ENCODE data around the gene HS1BP3. TPM values are rescaled to one million over a fixed set of nuclear protein-coding genes. Genes with fewer than 3 reads are reported as not detected.

HS1BP3 gene
- total RNA-seq, 1 experiment from 2014 or later = 17.1 TPM

DNA sequence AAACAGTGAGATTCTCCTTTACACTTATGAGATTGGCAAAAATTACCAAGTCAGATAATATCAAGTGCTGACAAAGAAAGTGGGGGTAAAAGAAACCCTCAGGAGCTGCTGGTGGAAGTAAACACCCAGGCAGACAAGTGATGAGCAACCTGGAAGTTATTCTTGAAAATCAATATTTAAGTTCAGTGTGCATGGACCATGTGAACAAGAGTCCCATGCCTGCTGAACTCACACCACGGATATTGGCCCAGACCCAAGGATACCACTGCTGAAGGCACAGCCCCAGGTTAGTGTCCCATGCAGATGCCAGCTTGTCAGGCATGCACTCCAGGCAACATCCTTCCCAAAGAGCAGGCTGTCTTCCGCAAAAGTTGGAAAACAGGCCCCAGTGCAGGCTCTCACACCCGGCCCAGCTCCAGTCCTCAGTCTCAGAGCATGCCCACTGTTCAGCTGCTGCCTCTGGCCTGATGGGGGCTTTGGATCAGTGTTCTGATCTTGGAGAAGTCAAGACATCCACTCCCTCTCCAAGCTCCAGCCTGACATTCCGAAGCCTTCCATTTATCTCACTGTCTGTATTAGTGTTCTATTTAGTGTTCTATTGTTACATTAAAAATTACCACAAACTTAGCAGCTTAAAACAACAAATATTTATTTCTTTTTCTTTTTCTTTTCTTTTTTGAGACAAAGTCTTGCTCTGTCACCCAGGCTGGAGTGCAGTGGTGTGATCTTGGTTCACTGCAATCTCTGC lies 70.0 kb downstream of the HS1BP3 start:
- CTCF ChIA-PET = interaction anchor here (1.2 kb wide), 1 partner anchor 37 kb away, joined by 3 read pairs; no protein-coding TSS in a partner anchor
- intact Hi-C loops (cut with micrococcal nuclease) = no loop called here
- peak overlapping the region; percentile 59 for H3K4me2 ChIP-seq (ENCODE audit: low read length)
- TF ChIP-seq SRF (IDR thresholded peaks at IDR 0.05; ENCODE audit: low read depth) (no peak), POLR2AphosphoS5 (IDR thresholded peaks at IDR 0.05; ENCODE audit: low read depth, low read length) (no peak), CTCF (IDR thresholded peaks at IDR 0.05 in 2 of 3, conservative IDR thresholded peaks at IDR 0.05 in 1 of 3; ENCODE audit: borderline replicate concordance in 1 of 3, insufficient read depth in 1 of 3, low read depth in 2 of 3, low read length in 2 of 3) (no peak), POLR2A (IDR thresholded peaks at IDR 0.05; ENCODE audit: borderline replicate concordance, extremely low read depth, insufficient read depth, insufficient read length) (no peak), ZBTB33 (IDR thresholded peaks at IDR 0.05; ENCODE audit: extremely low read depth, insufficient replicate concordance, low read length) (no peak), TCF7L2 (IDR thresholded peaks at IDR 0.05; ENCODE audit: borderline replicate concordance, extremely low read depth, insufficient read depth, insufficient read length) (no peak), JUND (IDR thresholded peaks at IDR 0.05) (no peak), YY1 (IDR thresholded peaks at IDR 0.05; ENCODE audit: extremely low read depth, insufficient replicate concordance, low read depth, low read length) (no peak), FOSL1 (IDR thresholded peaks at IDR 0.05; ENCODE audit: low read depth) (no peak), CBX3 (IDR thresholded peaks at IDR 0.05; ENCODE audit: low read depth) (no peak), EZH2phosphoT487 (IDR thresholded peaks at IDR 0.05; ENCODE audit: borderline replicate concordance) (no peak), ATF3 (IDR thresholded peaks at IDR 0.05) (no peak), ZFX (IDR thresholded peaks at IDR 0.05) (no peak)
- no peaks in the 10 kb centered on the region for H3K27me3 ChIP-seq (ENCODE audit: insufficient read depth, low read length)
- no peak overlapping the region; the same call in 1 of the 2 replicates for H3K27ac ChIP-seq (ENCODE audit: low read depth, low read length)
- H2AFZ ChIP-seq (ENCODE audit: low read depth, low read length, poor library complexity, severe bottlenecking) = no peak overlapping the region
- peaks cover 0 to 5% of the 10 kb centered on the region in 2 experiments; a peak in 1 of 4 replicates for H3K9me3 ChIP-seq (ENCODE audit: control insufficient read depth in 1 of 2, insufficient read depth in 1 of 2, low read depth in 1 of 2, low read length in 2 of 2)
- POLR2A ChIA-PET = interaction anchor here (5.8 kb wide), 1 partner anchor 132 kb away, joined by 70 read pairs; the partner anchor contains the start of gene RHOB
- no peak overlapping the region for H3K4me3 ChIP-seq (replicated peaks in 1 of 2; ENCODE audit: low read depth in 1 of 2, low read length in 2 of 2)
- no peaks in the 10 kb centered on the region for H3K9me2 ChIP-seq (ENCODE audit: insufficient read depth)
- H4K20me1 ChIP-seq (ENCODE audit: insufficient read depth) = no peaks in the 10 kb centered on the region
- no TSS peak for BruUV-seq (replicated peaks)
- no peak for DNase-seq (ENCODE audit: low read depth, low spot score)
- H3K36me3 ChIP-seq (ENCODE audit: control insufficient read depth in 1 of 2, insufficient read depth in 2 of 2, low read length in 2 of 2) = no peaks in the 10 kb centered on the region
- H3K4me1 ChIP-seq (ENCODE audit: control insufficient read depth in 1 of 2, insufficient read depth in 2 of 2, low read length in 2 of 2) = peaks cover 63 to 76% of the 10 kb centered on the region in 2 experiments
- no peak for ATAC-seq
- no peaks in the 10 kb centered on the region for H3K79me2 ChIP-seq (ENCODE audit: insufficient read depth, low read length)
- RAD21 ChIA-PET (ENCODE audit: low non-redundant PET in 1 of 2, low total read pairs in 2 of 2, uncharacterized antibody in 2 of 2, unreplicated experiment in 2 of 2) = interaction anchor here in 1 of 2 experiments (0.5 kb wide), 1 partner anchor 139 kb away, joined by 4 read pairs; no protein-coding TSS in a partner anchor
- no peak overlapping the region for H3K9ac ChIP-seq (ENCODE audit: low read length)

Measured in HCT116 (cell line).